WTC11 (cell line): Measurements from ENCODE around the gene SERP2. TPM values are rescaled to one million over a fixed set of nuclear protein-coding genes. Genes with fewer than 3 reads are reported as not detected.

ENCODE experiments used
- ATAC-seq: fragments of 200-7000 bp; cut with Tn5 transposase; 2 replicates; pipeline ENCODE4 v1.10.0; 2021; ENCODE audit warnings: mild to moderate bottlenecking, moderate library complexity
- CTCF ChIA-PET: fragments of 300-600 bp; sonication (Branson Sonifier 250); formaldehyde crosslinking; loops from one replicate; lab custom pipeline; 2021; ENCODE audit warnings: antibody characterized with exemption; lab: Charles Lee
- POLR2A ChIA-PET: fragments of 350-600 bp; sonication (Branson Sonifier 250); formaldehyde crosslinking; loops from one replicate; lab custom pipeline; 2021; ENCODE audit warnings: antibody characterized with exemption; lab: Charles Lee
- DNase-seq: peaks from one replicate; pipeline ENCODE4 v3.0.0; 2021; ENCODE audit warnings: low spot score
- H3K27ac Mint-ChIP-seq: 2 replicates; pipeline ENCODE4 v1.8.0; 2021; ENCODE audit warnings: mixed read lengths
- H3K27me3 Mint-ChIP-seq: 2 replicates; pipeline ENCODE4 v1.8.0; 2021; ENCODE audit warnings: low read depth, mild to moderate bottlenecking, moderate library complexity, mixed read lengths
- H3K36me3 Mint-ChIP-seq: 2 replicates; pipeline ENCODE4 v1.8.0; 2021; ENCODE audit warnings: mixed read lengths
- H3K4me1 Mint-ChIP-seq: 2 replicates; pipeline ENCODE4 v1.8.0; 2022; ENCODE audit warnings: mixed read lengths
- H3K4me3 Mint-ChIP-seq: 2 replicates; pipeline ENCODE4 v1.8.0; 2021; ENCODE audit warnings: mild to moderate bottlenecking, moderate library complexity, mixed read lengths
- H3K9me3 Mint-ChIP-seq: 2 replicates; pipeline ENCODE4 v1.8.0; 2021; ENCODE audit warnings: mixed read lengths
- CREB1 ChIP-seq: sonication (generic); formaldehyde crosslinking; IDR thresholded peaks from 2 replicates; pipeline ENCODE4 v1.8.0; 2023; ENCODE audit warnings: mild to moderate bottlenecking, missing genetic modification reagents
- FOXP1 ChIP-seq: sonication (generic); formaldehyde crosslinking; IDR thresholded peaks from 2 replicates; pipeline ENCODE4 v1.8.0; 2022; ENCODE audit warnings: missing genetic modification reagents, mild to moderate bottlenecking, moderate library complexity, borderline replicate concordance
- JUN ChIP-seq: sonication (generic); formaldehyde crosslinking; IDR thresholded peaks from 2 replicates; pipeline ENCODE4 v1.8.0; 2023; ENCODE audit warnings: mild to moderate bottlenecking, missing genetic modification reagents
- NFE2L1 ChIP-seq: sonication (generic); formaldehyde crosslinking; IDR thresholded peaks from 2 replicates; pipeline ENCODE4 v1.8.1; 2023; ENCODE audit warnings: missing genetic modification reagents
- NFYB ChIP-seq: sonication (generic); formaldehyde crosslinking; conservative IDR thresholded peaks from 2 replicates; pipeline ENCODE4 v1.8.0; 2022; ENCODE audit warnings: low read depth, missing genetic modification reagents
- NR1H2 ChIP-seq: sonication (generic); formaldehyde crosslinking; IDR thresholded peaks from 2 replicates; pipeline ENCODE4 v1.9.0; 2021; ENCODE audit warnings: mild to moderate bottlenecking, moderate library complexity, missing genetic modification reagents
- OVOL2 ChIP-seq: fragments of 250-450 bp; sonication (Bioruptor Pico); IDR thresholded peaks from 2 replicates; pipeline ENCODE4 v1.9.0; 2021; ENCODE audit warnings: mild to moderate bottlenecking, borderline replicate concordance
- PRRX2 ChIP-seq: fragments of 250-450 bp; sonication (Bioruptor Pico); IDR thresholded peaks from 2 replicates; pipeline ENCODE4 v1.8.0; 2021; ENCODE audit warnings: mild to moderate bottlenecking
- TCF7 ChIP-seq: sonication (generic); formaldehyde crosslinking; IDR thresholded peaks from 2 replicates; pipeline ENCODE4 v1.8.0; 2022; ENCODE audit warnings: mild to moderate bottlenecking, low read depth, missing genetic modification reagents, moderate library complexity
- TEAD4 ChIP-seq: sonication (generic); formaldehyde crosslinking; IDR thresholded peaks from 2 replicates; pipeline ENCODE4 v1.8.0; 2022; ENCODE audit warnings: mild to moderate bottlenecking, missing genetic modification reagents
- ZNF232 ChIP-seq: sonication (generic); formaldehyde crosslinking; IDR thresholded peaks from 2 replicates; pipeline ENCODE4 v1.8.0; 2022; ENCODE audit warnings: mild to moderate bottlenecking, missing genetic modification reagents
- ZNF317 ChIP-seq: sonication (generic); formaldehyde crosslinking; IDR thresholded peaks from 2 replicates; pipeline ENCODE4 v1.8.1; 2023; ENCODE audit warnings: low read depth, mild to moderate bottlenecking, moderate library complexity, missing genetic modification reagents, borderline replicate concordance
- total RNA-seq: library from RNA; stranded (reverse); gene quantifications from 3 replicates; pipeline ENCODE4 v1.2.3, GENCODE V29; 2021
- TF ChIP-seq, protein P1 (sequence below): sonication (generic); formaldehyde crosslinking; IDR thresholded peaks from 2 replicates; pipeline ENCODE4 v1.8.0; 2022; ENCODE audit warnings: mild to moderate bottlenecking, missing genetic modification reagents
- TF ChIP-seq, protein P2 (sequence below): sonication (generic); formaldehyde crosslinking; IDR thresholded peaks from 2 replicates; pipeline ENCODE4 v1.8.1; 2022; ENCODE audit warnings: low read depth, mild to moderate bottlenecking, moderate library complexity, missing genetic modification reagents, borderline replicate concordance
- TF ChIP-seq, protein P3 (sequence below): fragments of 250-450 bp; sonication (Bioruptor Pico); IDR thresholded peaks from 2 replicates; pipeline ENCODE4 v1.8.0; 2021; ENCODE audit warnings: mild to moderate bottlenecking
- TF ChIP-seq, protein P4 (sequence below): fragments of 200-600 bp; IDR thresholded peaks from 2 replicates; pipeline ENCODE4 v1.8.0; 2022; ENCODE audit warnings: antibody characterized with exemption
- TF ChIP-seq, protein P5 (sequence below): sonication (generic); formaldehyde crosslinking; IDR thresholded peaks from 2 replicates; pipeline ENCODE4 v1.8.1; 2023; ENCODE audit warnings: mild to moderate bottlenecking, missing genetic modification reagents, moderate library complexity
- TF ChIP-seq, protein P6 (sequence below): fragments of 250-450 bp; sonication (Bioruptor Pico); IDR thresholded peaks from 2 replicates; pipeline ENCODE4 v1.9.0; 2021; ENCODE audit warnings: mild to moderate bottlenecking, borderline replicate concordance
- TF ChIP-seq, protein P7 (sequence below): sonication (generic); formaldehyde crosslinking; IDR thresholded peaks from 2 replicates; pipeline ENCODE4 v1.8.0; 2022; ENCODE audit warnings: mild to moderate bottlenecking, missing genetic modification reagents
- TF ChIP-seq, protein P8 (sequence below): sonication (generic); formaldehyde crosslinking; IDR thresholded peaks from 2 replicates; pipeline ENCODE4 v1.8.1; 2023; ENCODE audit warnings: mild to moderate bottlenecking, moderate library complexity, missing genetic modification reagents

The SERP2 gene
- total RNA-seq, 1 experiment from 2014 or later: 1.2 TPM

DNA sequence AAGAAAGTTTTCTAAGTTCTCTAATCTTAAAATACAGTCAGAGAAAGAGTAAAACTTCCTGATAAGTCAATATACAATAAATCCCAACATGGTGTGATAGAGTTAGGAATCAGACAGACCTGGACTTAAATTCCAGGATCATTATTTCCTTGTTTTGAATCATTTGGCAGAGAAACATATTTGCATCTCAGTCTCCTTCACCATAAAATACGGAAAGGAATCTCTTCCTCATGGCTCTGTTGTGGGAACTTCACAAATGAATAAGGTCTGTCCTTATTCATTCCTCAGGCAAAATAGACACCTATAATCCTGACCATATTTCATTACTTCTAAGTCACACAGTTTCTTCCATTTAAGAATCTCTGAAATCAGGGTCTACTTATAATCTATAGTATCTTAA is 19.3 kb upstream of the SERP2 start:
- POLR2A ChIA-PET: no interaction called here
- H3K36me3 Mint-ChIP-seq: no peaks in the 10 kb centered on the region
- no peak overlapping the region for H3K27ac Mint-ChIP-seq
- H3K27me3 Mint-ChIP-seq: peaks cover 3% of the 10 kb centered on the region; the same call in 1 of the 2 replicates
- ATAC-seq (no peak), DNase-seq (no peak)
- no peak for TF ChIP-seq FOXP1 (CRISPR knock-in tag)
- TF ChIP-seq, protein P1, sequence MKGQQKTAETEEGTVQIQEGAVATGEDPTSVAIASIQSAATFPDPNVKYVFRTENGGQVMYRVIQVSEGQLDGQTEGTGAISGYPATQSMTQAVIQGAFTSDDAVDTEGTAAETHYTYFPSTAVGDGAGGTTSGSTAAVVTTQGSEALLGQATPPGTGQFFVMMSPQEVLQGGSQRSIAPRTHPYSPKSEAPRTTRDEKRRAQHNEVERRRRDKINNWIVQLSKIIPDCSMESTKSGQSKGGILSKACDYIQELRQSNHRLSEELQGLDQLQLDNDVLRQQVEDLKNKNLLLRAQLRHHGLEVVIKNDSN (CRISPR knock-in tag): no peak
- TF ChIP-seq OVOL2 (CRISPR knock-in tag): no peak
- no peak for TF ChIP-seq ZNF232 (CRISPR knock-in tag)
- TF ChIP-seq, protein P2, sequence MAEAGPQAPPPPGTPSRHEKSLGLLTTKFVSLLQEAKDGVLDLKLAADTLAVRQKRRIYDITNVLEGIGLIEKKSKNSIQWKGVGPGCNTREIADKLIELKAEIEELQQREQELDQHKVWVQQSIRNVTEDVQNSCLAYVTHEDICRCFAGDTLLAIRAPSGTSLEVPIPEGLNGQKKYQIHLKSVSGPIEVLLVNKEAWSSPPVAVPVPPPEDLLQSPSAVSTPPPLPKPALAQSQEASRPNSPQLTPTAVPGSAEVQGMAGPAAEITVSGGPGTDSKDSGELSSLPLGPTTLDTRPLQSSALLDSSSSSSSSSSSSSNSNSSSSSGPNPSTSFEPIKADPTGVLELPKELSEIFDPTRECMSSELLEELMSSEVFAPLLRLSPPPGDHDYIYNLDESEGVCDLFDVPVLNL (CRISPR knock-in tag): no peak
- TF ChIP-seq ZNF317 (CRISPR knock-in tag): no peak
- TF ChIP-seq, protein P3, sequence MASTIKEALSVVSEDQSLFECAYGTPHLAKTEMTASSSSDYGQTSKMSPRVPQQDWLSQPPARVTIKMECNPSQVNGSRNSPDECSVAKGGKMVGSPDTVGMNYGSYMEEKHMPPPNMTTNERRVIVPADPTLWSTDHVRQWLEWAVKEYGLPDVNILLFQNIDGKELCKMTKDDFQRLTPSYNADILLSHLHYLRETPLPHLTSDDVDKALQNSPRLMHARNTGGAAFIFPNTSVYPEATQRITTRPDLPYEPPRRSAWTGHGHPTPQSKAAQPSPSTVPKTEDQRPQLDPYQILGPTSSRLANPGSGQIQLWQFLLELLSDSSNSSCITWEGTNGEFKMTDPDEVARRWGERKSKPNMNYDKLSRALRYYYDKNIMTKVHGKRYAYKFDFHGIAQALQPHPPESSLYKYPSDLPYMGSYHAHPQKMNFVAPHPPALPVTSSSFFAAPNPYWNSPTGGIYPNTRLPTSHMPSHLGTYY (CRISPR knock-in tag): no peak
- TF ChIP-seq TCF7 (CRISPR knock-in tag): no peak
- no peak for TF ChIP-seq NFYB (CRISPR knock-in tag)
- TF ChIP-seq PRRX2 (CRISPR knock-in tag): no peak
- TF ChIP-seq, protein P4, sequence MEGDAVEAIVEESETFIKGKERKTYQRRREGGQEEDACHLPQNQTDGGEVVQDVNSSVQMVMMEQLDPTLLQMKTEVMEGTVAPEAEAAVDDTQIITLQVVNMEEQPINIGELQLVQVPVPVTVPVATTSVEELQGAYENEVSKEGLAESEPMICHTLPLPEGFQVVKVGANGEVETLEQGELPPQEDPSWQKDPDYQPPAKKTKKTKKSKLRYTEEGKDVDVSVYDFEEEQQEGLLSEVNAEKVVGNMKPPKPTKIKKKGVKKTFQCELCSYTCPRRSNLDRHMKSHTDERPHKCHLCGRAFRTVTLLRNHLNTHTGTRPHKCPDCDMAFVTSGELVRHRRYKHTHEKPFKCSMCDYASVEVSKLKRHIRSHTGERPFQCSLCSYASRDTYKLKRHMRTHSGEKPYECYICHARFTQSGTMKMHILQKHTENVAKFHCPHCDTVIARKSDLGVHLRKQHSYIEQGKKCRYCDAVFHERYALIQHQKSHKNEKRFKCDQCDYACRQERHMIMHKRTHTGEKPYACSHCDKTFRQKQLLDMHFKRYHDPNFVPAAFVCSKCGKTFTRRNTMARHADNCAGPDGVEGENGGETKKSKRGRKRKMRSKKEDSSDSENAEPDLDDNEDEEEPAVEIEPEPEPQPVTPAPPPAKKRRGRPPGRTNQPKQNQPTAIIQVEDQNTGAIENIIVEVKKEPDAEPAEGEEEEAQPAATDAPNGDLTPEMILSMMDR: no peak
- no peak for TF ChIP-seq NR1H2 (CRISPR knock-in tag)
- TF ChIP-seq, protein P5, sequence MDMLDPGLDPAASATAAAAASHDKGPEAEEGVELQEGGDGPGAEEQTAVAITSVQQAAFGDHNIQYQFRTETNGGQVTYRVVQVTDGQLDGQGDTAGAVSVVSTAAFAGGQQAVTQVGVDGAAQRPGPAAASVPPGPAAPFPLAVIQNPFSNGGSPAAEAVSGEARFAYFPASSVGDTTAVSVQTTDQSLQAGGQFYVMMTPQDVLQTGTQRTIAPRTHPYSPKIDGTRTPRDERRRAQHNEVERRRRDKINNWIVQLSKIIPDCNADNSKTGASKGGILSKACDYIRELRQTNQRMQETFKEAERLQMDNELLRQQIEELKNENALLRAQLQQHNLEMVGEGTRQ: no peak
- no peak for TF ChIP-seq TEAD4 (CRISPR knock-in tag)
- H3K4me1 Mint-ChIP-seq: peaks cover 14% of the 10 kb centered on the region
- no peaks in the 10 kb centered on the region for H3K9me3 Mint-ChIP-seq
- no peak overlapping the region for H3K4me3 Mint-ChIP-seq
- CTCF ChIA-PET: interaction anchor here (0.6 kb wide), 1 partner anchor 41 kb away, joined by 5 read pairs; no protein-coding TSS in a partner anchor

DNA sequence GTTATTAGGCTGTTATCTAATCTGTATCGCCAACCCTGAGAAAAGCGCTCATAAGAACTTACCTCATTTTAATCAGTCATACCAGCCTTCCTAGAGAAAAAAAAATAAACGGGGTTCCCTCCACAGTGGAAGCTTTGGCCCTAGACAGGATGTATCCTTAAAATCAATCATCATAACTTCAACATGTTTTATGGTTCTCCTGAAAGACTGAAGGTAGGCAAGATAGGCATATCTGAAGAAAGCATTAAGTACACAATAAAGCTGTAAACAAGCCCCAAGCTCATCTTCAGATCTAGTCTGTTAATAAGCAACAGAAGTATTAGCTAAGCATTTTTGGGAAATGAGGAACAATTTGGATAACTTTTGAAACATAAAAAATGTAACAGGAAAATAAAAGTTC is 18.7 kb upstream of the SERP2 start:
- no peak overlapping the region for H3K27ac Mint-ChIP-seq
- H3K4me3 Mint-ChIP-seq: no peak overlapping the region
- peaks cover 3% of the 10 kb centered on the region; the same call in 1 of the 2 replicates for H3K27me3 Mint-ChIP-seq
- no peaks in the 10 kb centered on the region for H3K9me3 Mint-ChIP-seq
- ATAC-seq (no peak), DNase-seq (no peak)
- H3K4me1 Mint-ChIP-seq: peaks cover 12% of the 10 kb centered on the region
- CTCF ChIA-PET: interaction anchor here (0.6 kb wide), 1 partner anchor 41 kb away, joined by 5 read pairs; no protein-coding TSS in a partner anchor
- POLR2A ChIA-PET: no interaction called here
- H3K36me3 Mint-ChIP-seq: no peaks in the 10 kb centered on the region
- TF ChIP-seq, protein P6, sequence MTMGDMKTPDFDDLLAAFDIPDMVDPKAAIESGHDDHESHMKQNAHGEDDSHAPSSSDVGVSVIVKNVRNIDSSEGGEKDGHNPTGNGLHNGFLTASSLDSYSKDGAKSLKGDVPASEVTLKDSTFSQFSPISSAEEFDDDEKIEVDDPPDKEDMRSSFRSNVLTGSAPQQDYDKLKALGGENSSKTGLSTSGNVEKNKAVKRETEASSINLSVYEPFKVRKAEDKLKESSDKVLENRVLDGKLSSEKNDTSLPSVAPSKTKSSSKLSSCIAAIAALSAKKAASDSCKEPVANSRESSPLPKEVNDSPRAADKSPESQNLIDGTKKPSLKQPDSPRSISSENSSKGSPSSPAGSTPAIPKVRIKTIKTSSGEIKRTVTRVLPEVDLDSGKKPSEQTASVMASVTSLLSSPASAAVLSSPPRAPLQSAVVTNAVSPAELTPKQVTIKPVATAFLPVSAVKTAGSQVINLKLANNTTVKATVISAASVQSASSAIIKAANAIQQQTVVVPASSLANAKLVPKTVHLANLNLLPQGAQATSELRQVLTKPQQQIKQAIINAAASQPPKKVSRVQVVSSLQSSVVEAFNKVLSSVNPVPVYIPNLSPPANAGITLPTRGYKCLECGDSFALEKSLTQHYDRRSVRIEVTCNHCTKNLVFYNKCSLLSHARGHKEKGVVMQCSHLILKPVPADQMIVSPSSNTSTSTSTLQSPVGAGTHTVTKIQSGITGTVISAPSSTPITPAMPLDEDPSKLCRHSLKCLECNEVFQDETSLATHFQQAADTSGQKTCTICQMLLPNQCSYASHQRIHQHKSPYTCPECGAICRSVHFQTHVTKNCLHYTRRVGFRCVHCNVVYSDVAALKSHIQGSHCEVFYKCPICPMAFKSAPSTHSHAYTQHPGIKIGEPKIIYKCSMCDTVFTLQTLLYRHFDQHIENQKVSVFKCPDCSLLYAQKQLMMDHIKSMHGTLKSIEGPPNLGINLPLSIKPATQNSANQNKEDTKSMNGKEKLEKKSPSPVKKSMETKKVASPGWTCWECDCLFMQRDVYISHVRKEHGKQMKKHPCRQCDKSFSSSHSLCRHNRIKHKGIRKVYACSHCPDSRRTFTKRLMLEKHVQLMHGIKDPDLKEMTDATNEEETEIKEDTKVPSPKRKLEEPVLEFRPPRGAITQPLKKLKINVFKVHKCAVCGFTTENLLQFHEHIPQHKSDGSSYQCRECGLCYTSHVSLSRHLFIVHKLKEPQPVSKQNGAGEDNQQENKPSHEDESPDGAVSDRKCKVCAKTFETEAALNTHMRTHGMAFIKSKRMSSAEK (CRISPR knock-in tag): no peak
- TF ChIP-seq FOXP1 (CRISPR knock-in tag) (no peak), JUN (CRISPR knock-in tag) (no peak), PRRX2 (CRISPR knock-in tag) (no peak), CREB1 (CRISPR knock-in tag) (no peak), NFE2L1 (CRISPR knock-in tag) (no peak)
- TF ChIP-seq, protein P1 (CRISPR knock-in tag): no peak
- TF ChIP-seq, protein P7, sequence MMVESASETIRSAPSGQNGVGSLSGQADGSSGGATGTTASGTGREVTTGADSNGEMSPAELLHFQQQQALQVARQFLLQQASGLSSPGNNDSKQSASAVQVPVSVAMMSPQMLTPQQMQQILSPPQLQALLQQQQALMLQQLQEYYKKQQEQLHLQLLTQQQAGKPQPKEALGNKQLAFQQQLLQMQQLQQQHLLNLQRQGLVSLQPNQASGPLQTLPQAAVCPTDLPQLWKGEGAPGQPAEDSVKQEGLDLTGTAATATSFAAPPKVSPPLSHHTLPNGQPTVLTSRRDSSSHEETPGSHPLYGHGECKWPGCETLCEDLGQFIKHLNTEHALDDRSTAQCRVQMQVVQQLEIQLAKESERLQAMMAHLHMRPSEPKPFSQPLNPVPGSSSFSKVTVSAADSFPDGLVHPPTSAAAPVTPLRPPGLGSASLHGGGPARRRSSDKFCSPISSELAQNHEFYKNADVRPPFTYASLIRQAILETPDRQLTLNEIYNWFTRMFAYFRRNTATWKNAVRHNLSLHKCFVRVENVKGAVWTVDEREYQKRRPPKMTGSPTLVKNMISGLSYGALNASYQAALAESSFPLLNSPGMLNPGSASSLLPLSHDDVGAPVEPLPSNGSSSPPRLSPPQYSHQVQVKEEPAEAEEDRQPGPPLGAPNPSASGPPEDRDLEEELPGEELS (CRISPR knock-in tag): no peak
- TF ChIP-seq, protein P8, sequence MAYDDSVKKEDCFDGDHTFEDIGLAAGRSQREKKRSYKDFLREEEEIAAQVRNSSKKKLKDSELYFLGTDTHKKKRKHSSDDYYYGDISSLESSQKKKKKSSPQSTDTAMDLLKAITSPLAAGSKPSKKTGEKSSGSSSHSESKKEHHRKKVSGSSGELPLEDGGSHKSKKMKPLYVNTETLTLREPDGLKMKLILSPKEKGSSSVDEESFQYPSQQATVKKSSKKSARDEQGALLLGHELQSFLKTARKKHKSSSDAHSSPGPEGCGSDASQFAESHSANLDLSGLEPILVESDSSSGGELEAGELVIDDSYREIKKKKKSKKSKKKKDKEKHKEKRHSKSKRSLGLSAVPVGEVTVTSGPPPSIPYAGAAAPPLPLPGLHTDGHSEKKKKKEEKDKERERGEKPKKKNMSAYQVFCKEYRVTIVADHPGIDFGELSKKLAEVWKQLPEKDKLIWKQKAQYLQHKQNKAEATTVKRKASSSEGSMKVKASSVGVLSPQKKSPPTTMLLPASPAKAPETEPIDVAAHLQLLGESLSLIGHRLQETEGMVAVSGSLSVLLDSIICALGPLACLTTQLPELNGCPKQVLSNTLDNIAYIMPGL (CRISPR knock-in tag): no peak
